GM19099 (cell line): ENCODE measurements around the gene SLC31A2.

Source experiments
- POLR2A ChIP-seq: IDR thresholded peaks from 3 replicates; pipeline ENCODE4 v1.6.1; 2011; ENCODE audit warnings: low read depth; ENCODE audit not compliant: insufficient read length; ENCODE audit errors: extremely low read depth

Gene SLC31A2

DNA sequence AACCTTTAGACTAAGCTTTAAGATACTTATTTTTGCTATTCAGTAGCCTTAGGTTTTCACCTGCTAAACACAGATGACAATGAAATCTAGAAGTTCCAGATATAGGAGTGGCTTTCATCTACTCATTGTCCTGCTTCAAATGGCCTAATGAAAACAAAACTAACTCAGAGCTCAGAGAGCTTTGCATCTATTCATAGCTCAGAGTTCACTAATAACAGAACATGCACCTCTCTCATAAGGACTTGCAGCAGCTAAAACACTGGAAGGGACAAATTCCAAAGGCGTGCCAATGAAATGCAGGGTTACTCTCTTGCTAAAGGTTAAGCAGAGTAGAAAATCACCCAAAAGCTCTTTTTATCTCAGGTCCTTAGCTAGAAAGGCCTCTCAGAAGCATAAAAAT, 29.0 kb downstream of the SLC31A2 start:
- no peak for TF ChIP-seq POLR2A

DNA sequence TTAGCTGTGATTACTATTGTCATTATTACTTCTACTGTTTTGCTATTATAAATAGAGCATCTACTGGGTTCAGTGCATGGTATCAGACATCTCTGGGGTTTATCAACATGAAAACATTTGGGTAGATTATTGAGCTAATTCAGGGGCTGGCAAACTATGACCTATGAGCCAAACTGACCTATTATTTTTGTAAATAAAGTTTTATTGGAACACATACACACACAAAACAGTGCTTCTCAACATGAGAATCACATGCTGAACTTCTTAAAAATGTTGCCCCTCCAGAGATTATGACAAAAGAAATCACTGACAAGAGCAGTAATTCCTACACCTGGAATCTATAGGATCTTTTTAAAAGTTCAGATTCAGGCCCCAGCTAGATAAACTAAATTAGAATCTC, 30.4 kb downstream of the SLC31A2 start:
- no peak for TF ChIP-seq POLR2A

DNA sequence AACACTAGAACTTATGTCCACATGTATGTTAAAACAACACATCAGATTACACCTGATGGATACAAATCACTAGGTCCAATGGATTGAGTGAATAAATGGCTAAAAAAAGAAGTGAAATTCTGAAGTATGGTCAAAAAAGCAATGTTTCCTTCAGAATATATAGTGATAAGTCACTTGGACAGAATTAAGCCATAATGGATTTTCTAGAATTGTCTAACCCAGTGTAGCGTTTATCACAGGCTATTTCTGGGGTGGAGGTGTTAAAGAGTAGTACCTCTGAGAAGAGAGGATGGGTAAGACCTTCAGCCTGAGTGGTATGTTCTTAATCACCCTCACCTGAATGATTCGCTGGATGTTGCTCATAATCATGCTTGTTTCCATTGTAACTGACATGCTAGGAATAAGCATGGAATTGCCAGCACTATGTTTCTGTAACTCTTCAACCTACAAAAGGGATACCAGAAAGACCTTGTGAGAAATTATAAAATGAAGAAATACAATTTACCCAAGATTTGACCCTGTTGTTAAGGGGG, 33.2 kb downstream of the SLC31A2 start:
- no peak for TF ChIP-seq POLR2A

DNA sequence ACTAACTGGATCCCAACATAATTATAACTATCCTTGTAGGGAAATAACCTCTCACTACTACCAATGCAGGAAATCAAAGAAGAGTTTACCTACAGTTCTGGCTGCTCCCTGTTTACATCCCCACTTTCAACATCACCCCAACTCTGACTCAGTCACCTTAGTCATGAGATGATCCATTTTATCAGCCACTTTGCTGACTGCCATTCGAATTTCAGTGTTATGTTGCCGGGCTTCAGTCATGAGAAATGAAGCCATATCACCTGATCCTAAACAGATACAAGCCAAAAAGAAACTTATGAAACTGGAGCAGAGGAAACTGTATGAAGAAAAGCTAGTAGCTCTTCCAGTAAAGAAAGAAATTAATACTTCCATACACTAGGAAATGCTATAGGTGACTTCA, 33.7 kb downstream of the SLC31A2 start:
- TF ChIP-seq POLR2A = no peak

DNA sequence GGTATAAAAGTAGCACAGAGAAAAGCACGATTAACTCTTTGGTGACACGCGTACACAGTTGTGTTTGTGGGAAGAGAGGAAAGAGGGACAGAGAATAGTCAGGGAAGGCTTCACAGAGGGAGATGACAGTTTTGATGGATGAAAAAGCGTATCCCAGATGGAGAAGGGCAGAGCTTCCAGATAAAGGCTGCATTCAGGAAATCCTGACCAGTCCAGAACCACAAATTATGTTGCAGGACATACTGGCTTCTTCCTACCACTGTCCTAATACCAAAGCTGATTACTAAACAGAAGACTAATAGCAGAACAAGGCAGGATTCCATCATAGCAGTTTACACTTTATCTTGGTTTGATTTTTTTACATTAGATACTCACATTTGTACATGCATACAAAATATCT, 34.5 kb downstream of the SLC31A2 start:
- TF ChIP-seq POLR2A = no peak

DNA sequence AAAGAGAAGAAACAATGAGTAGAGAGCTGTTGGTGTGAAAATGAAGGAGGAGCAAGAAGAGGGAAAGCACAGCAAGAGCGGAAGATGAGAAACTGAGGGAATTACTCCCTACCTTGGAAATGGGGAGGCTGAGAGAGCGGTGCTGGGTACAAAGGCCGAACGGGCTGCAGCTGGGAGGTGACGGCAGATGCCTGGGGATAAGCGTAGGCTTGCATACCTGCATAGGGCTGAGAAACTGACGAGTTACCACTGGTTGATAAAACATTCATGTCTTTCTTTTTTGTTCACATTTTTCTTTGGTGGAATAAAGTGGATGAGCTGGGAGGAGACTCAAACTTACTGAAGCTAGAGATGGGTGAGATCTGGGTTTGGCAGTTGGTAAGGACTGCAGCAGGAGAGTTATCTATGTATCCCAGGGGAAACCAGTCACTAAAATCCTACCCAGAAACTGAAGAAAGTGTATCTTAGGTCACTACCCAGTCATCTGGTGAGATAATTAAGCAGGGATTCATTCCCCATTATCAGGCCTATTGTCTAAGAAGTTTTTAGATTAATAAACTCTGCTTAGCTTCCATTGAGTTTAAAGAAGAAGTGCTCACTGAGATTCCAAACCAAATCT, 35.4 kb downstream of the SLC31A2 start:
- TF ChIP-seq POLR2A = no peak

DNA sequence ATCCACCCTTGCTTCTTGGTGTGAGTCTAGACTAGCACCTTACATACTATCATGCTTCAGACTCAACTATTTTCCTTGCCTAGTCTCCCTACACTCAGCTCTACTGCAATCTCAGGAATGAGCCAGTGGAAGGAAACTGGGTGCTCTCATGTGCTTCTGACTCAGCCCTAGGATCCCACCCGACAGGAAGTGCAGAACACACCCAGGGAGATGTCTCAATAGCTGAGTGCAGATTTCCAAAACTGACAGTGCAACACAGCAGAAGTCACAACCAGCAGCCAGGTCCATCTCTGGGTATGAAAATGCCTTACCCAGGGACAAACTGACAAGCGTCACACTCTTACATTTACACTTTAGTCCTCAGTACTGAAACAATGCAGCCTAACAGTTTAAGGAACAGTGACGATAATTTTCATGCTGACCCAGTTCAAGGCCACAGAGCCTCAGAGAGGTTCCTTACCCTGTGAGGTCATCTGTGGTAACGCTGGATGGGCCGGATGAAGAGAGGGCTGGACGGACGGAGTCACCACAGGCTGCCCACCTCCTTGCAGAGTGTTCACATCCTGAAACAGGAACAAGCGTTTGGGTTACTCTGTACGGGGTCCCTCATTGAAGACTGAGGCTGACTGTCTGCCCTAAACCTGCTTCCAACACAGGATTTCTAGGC, 37.3 kb downstream of the SLC31A2 start:
- TF ChIP-seq POLR2A = no peak

DNA sequence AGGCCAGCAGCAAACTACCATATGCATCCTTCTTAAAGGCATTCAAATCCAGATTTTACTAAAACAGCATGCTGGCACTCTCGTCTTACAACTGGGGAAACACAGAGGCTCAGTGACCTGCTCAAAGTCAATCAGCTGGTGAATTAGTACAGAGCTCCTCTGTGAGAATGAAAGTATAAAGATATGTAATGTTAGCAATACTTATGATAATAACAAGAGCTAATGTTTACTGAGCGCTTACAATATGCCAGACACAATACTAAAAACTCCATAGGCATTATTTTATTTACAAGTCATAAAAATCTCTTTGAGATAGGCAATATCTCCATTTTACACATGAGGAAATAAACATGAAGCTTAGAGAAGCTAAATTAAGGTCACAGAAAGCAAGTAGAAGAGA, 41.6 kb downstream of the SLC31A2 start:
- TF ChIP-seq POLR2A = no peak

DNA sequence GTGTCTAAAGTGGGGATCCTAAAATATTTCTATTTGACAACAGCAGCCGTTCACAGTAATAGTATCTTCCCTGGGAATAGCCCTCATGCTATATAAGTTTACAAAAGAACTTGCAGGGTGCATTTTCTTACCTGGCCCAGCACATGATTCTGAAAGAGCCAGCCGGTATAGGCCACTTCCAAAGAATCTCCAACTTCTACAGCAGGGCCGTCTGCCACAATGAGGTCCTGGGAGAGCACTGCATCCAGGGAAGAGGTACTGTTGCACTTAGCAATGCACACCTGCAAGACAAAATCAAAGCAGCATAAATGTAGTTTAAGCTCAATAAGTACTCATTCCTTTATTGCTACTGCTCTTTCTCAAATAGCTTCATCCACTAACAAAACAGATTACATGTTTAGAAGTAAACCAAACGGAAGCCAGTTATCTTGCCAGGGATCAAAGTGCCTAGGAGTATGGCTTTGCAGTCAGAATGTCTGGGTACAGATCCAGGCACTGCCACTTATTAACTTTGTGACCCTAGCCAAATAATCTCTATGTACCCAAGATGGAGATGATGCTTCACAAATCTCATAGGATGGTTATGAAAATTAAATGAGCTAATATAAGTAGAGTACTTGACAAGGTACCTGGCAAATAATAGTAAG, 49.0 kb downstream of the SLC31A2 start:
- TF ChIP-seq POLR2A = no peak

DNA sequence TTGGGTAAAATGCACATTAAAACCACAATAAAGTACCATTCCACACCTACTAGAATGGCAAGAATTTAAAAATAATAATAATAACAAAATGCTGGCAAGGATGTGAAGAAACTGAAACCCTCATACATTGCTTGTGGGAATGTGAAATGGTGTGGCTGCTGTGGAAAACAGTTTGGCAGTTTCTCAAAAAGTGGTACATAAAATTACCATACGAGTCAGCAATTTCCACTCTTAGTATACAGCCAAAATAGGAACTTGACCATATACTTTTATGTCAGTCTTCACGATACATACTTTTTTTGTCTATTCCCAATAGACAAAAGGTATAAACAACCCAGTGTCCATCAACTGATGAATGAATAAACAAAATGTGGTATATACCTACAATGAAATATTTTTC, 54.6 kb downstream of the SLC31A2 start:
- TF ChIP-seq POLR2A = no peak

DNA sequence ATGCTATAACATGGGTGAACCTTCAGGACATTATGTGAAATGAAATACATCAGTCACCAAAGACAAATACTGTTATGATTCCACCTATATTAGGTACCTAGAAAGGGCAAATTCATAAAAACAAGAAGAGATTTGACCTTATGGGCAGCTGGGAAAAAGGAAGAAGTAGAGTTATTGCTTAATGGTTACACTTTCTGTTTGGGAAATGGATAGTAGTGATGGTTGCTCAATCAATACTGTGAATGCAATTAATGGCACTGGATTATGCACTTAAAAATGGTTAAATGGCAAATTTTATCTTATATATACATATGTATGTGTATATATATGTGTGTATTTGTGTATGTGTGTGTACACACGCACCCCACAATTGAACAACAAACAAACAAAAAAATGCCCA, 55.1 kb downstream of the SLC31A2 start:
- TF ChIP-seq POLR2A = no peak

DNA sequence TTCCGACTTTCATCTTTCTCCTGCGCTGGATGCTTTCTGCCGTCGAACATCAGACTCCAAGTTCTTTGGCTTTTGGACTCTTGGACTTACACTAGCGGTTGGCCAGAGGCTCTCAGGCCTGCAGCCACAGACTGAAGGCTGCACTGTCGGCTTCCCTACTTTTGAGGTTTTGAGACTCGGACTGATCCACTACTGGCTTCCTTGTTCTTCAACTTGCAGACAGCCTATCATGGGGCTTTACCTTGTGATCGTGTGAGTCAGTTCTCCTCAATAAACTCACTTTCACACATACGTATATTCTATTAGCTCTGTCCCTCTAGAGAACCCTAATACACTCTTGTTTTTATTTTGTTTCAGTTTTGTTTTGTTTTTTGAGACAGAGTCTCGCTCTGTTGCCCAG, 60.0 kb downstream of the SLC31A2 start:
- TF ChIP-seq POLR2A = no peak
